Stimulated activated memory B cell treated with anti-CD40 and anti-IgM and Interleukin-4, amounts not matched to agents 10 μg/mL and 1 μg/mL and 100 μg/mL, for 72 hours (primary cell): Measurements from ENCODE around the gene CASP8AP2.
A peak's percentile ranks its signal among the peaks of the same experiment; 100 is the strongest.
"Not testable (repeated sequence)": the region's sequence is repeated elsewhere in the genome, so short reads cannot be mapped to it uniquely, and the experiment has no call there.

Experiments
- ATAC-seq: fragments of 150-1000 bp; cut with Tn5 transposase; 2 replicates; pipeline ENCODE4 v1.10.0; 2021
- H3K27ac Mint-ChIP-seq: one replicate; pipeline ENCODE4 v1.8.0; 2022; ENCODE audit warnings: mild to moderate bottlenecking, mixed read lengths
- H3K27me3 Mint-ChIP-seq: one replicate; pipeline ENCODE4 v1.8.0; 2022; ENCODE audit warnings: mixed read lengths
- H3K36me3 Mint-ChIP-seq: one replicate; pipeline ENCODE4 v1.8.0; 2022; ENCODE audit warnings: mixed read lengths
- H3K4me1 Mint-ChIP-seq: one replicate; pipeline ENCODE4 v1.8.0; 2022; ENCODE audit warnings: mixed read lengths
- H3K4me3 Mint-ChIP-seq: one replicate; pipeline ENCODE4 v1.8.0; 2022; ENCODE audit warnings: mild to moderate bottlenecking, moderate library complexity, mixed read lengths
- H3K9me3 Mint-ChIP-seq: one replicate; pipeline ENCODE4 v1.8.0; 2022; ENCODE audit warnings: mixed read lengths

Gene CASP8AP2

DNA sequence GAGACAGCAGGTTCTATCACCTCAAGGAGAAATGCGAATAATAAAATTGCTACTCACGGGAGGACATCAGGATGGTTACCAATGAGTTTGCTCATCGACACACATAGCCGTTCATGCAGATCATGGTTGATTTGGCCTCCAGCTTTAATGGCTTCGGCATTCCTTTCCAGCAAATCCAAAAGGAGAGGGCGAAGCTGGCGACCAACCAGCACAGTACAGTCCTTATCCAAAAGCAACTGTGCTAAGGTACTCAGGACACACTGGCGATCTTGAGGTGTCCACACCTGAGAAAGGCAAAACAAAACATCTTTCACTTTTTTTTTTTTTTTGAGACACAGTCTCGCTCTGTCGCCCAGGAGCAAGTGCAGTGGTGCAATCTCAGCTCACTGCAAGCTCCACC lies 26.4 kb upstream of the CASP8AP2 start:
- H3K4me1 Mint-ChIP-seq, result peaks cover 8% of the 10 kb centered on the region
- no peaks in the 10 kb centered on the region for H3K9me3 Mint-ChIP-seq
- no peak for ATAC-seq
- peak overlapping the region; percentile 35 for H3K27ac Mint-ChIP-seq
- no peak overlapping the region for H3K4me3 Mint-ChIP-seq
- H3K27me3 Mint-ChIP-seq, result no peaks in the 10 kb centered on the region
- H3K36me3 Mint-ChIP-seq, result peaks cover 36% of the 10 kb centered on the region

DNA sequence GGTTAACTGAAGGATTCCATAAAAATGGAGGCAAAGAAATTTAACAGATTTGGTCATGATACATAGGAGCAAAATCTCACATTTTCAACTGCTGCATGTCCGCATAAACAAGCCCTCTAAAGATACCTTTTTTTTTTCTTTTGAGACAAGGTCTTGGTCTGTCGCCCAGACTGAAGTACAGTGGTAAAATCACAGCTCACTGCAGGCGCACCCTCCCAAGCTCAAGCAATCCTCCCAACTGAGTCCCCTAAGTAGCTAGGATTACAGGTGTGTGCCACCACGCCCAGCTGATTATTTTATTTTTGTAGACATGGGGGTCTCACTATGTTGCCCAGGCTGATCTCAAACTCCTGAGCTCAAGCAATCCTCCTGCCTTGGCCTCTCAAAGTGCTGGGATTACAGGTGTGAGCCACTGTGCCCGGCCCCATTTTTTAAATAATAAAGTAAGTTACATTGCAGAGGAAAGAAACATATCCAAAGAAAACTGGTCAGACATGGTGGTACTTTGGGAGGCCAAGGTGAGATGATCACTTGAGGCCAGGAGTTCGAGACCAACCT lies 23.8 kb upstream of the CASP8AP2 start:
- Mint-ChIP-seq H3K4me3 (no peak overlapping the region), H3K27me3 (no peaks in the 10 kb centered on the region), H3K4me1 (peaks cover 8% of the 10 kb centered on the region), H3K36me3 (peaks cover 18% of the 10 kb centered on the region), H3K27ac (peak overlapping the region; percentile 35), H3K9me3 (no peaks in the 10 kb centered on the region)
- ATAC-seq, result no peak

DNA sequence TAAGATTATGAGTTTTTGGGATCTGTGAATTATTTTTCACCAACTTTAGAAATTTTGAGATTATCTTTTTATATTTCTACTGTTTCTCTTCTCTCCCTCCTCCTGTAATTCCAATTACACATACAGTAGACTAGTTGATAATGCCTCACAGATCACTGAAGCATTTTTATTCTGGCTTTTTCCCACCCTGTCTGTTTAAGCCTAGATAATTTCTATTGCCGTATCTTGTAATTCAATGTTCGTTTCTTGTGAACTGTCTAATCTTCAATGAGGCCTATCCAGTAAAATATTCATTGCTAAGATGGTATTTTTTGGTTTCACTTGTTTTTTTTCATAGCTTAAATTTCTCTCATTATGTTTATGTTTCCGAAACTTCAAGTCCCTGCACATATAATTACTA lies 22.1 kb upstream of the CASP8AP2 start:
- Mint-ChIP-seq H3K4me3 (no peak overlapping the region), H3K27me3 (no peaks in the 10 kb centered on the region), H3K4me1 (peaks cover 8% of the 10 kb centered on the region), H3K9me3 (no peaks in the 10 kb centered on the region), H3K36me3 (peaks cover 8% of the 10 kb centered on the region), H3K27ac (peak overlapping the region; percentile 20)
- no peak for ATAC-seq

DNA sequence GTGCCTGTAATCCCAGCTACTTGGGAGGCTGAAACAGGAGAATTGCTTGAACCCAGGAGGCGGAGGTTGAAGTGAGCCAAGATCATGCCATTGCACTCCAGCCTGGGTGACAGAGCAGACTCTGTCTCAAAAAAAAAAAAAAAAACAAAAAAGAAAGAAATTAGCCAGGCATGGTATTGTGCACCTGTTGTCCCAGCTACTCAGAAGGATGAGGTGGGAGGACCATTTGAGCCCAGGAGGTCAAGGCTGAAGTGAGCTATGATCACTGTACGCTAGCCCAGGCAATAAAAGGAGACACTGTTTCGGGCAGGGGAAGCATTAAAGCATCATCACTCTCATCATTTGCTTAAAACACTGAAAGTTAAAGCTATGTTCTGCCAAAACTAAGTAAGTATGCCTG lies 16.3 kb upstream of the CASP8AP2 start:
- H3K9me3 Mint-ChIP-seq, H3K27ac Mint-ChIP-seq, H3K27me3 Mint-ChIP-seq, H3K4me3 Mint-ChIP-seq, H3K36me3 Mint-ChIP-seq, ATAC-seq: not testable (repeated sequence)
- H3K4me1 Mint-ChIP-seq, result peaks cover 35% of the 10 kb centered on the region

DNA sequence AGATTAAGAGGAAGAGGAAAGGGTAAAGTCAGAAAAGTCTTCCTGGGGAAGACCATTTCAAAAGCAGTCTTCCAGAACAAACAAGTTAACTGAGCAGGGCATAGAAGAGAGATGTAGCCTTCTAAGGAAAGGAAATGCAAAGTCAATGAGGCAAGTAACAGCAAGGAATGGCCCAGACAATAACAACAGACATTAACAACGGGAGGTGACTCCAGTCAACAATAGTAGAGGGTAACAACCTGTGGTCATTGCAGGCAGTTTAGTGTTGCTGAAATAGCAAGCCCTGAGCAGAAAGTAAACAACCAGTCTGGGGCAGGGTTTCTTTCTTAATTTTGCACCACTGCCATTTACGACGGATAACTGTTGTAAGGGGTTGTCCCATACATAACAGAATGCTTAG lies 12.2 kb upstream of the CASP8AP2 start:
- Mint-ChIP-seq H3K4me1 (peaks cover 43% of the 10 kb centered on the region), H3K36me3 (no peaks in the 10 kb centered on the region), H3K27ac (peak overlapping the region; percentile 48), H3K27me3 (no peaks in the 10 kb centered on the region), H3K4me3 (peak overlapping the region; percentile 37), H3K9me3 (no peaks in the 10 kb centered on the region)
- no peak for ATAC-seq

DNA sequence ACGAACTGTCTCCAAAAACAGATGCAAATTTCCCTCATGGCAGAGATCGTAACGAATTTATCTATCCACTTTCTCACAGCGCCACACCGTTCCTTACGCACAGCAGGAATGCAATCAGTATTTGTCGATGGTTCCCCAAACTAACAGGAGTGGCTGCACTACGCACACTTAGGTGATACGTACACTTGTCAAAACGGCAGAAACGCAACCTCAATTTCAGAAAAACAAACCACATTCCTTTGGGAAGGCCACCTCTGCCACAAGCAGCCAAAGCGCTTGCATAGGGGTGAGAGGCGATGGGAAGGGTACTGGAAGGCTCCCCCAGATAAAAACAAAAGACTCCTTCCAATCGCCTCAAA lies 10.7 kb upstream of the CASP8AP2 start:
- peak overlapping the region; percentile 91 for H3K4me3 Mint-ChIP-seq

GRCh38 chr6:89819336-89820130 lies 10.1 kb upstream of the CASP8AP2 start, which contains the start of gene MDN1:
Gene MDN1 (minus strand): TSS chr6:89819794. CDS start chr6:89819607, 187 bp downstream.
- H3K27me3 Mint-ChIP-seq, result no peaks in the 10 kb centered on the region
- no peaks in the 10 kb centered on the region for H3K9me3 Mint-ChIP-seq
- H3K4me3 Mint-ChIP-seq, result peak within 1 kb of the TSS; percentile 91
- peak within 1 kb of the TSS; percentile 91 for H3K27ac Mint-ChIP-seq
- H3K4me1 Mint-ChIP-seq, result peaks cover 36% of the 10 kb centered on the region
- ATAC-seq, result peak; percentile 98
- H3K36me3 Mint-ChIP-seq, result no peaks in the 10 kb centered on the region

More for the DNA sequence above, 10.7 kb upstream of the CASP8AP2 start:
- peaks cover 42% of the 10 kb centered on the region for H3K4me1 Mint-ChIP-seq
- no peaks in the 10 kb centered on the region for H3K36me3 Mint-ChIP-seq
- no peaks in the 10 kb centered on the region for H3K27me3 Mint-ChIP-seq
- peak; percentile 55 for ATAC-seq
- peak overlapping the region; percentile 91 for H3K27ac Mint-ChIP-seq
- H3K9me3 Mint-ChIP-seq, result no peaks in the 10 kb centered on the region

GRCh38 chr6:89826029-89826528 lies 3.6 kb upstream of the CASP8AP2 start:
- no peak for ATAC-seq
- peaks cover 11% of the 10 kb centered on the region for H3K4me1 Mint-ChIP-seq
- H3K27me3 Mint-ChIP-seq, result no peaks in the 10 kb centered on the region
- no peak overlapping the region for H3K4me3 Mint-ChIP-seq
- H3K36me3 Mint-ChIP-seq, result no peaks in the 10 kb centered on the region
- H3K9me3 Mint-ChIP-seq, result no peaks in the 10 kb centered on the region
- no peak overlapping the region for H3K27ac Mint-ChIP-seq

GRCh38 chr6:89828475-89828987 lies 1.1 kb upstream of the CASP8AP2 start:
- peak overlapping the region; percentile 96 for H3K27ac Mint-ChIP-seq
- H3K27me3 Mint-ChIP-seq, ATAC-seq, H3K9me3 Mint-ChIP-seq: not testable (repeated sequence)
- H3K4me1 Mint-ChIP-seq, result peaks cover 25% of the 10 kb centered on the region
- H3K4me3 Mint-ChIP-seq, result peak overlapping the region; percentile 98
- peaks cover 23% of the 10 kb centered on the region for H3K36me3 Mint-ChIP-seq

DNA sequence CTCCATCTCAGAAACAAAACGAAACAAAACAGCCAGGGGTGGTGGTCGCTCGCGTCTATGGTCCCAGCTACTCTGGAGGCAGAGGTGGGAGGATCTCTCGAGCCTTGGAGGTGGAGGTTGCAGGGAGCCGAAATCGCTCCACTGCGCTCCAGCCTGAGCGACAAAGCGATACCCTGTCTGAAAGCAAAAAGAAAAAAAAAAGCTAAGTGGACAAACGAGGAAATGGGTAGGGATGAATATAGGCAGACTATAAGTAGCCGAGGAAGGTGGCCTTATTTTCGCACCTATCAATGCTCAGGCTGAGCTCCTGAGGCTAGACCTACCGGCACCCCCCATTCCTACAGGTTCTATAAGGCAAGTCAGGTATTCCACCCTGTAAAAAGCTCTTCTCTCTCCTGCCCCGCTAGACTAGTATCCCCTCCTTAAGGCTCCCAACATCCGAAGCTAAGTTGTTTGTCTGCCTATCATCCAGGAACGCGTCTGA lies 650 bp upstream of the CASP8AP2 start:
- peaks cover 23% of the 10 kb centered on the region for H3K36me3 Mint-ChIP-seq
- H3K9me3 Mint-ChIP-seq, result no peaks in the 10 kb centered on the region
- no peaks in the 10 kb centered on the region for H3K27me3 Mint-ChIP-seq
- peaks cover 26% of the 10 kb centered on the region for H3K4me1 Mint-ChIP-seq
- peak overlapping the region; percentile 96 for H3K27ac Mint-ChIP-seq
- peak overlapping the region; percentile 98 for H3K4me3 Mint-ChIP-seq
- ATAC-seq, result peak; percentile 48

- Mint-ChIP-seq H3K4me1 (peaks cover 36% of the 10 kb centered on the region), H3K27me3 (no peaks in the 10 kb centered on the region), H3K9me3 (no peaks in the 10 kb centered on the region), H3K4me3 (peak overlapping the region; percentile 98), H3K27ac (peak overlapping the region; percentile 96), H3K36me3 (peaks cover 24% of the 10 kb centered on the region)
- ATAC-seq, result no peak
Observed at GRCh38 chr6:89830170-89830809, 610 bp downstream of the CASP8AP2 start.

GRCh38 chr6:89834884-89835792 lies 5.5 kb downstream of the CASP8AP2 start:
- Mint-ChIP-seq H3K9me3 (no peaks in the 10 kb centered on the region), H3K27me3 (no peaks in the 10 kb centered on the region), H3K4me3 (peak overlapping the region; percentile 42), H3K36me3 (peaks cover 58% of the 10 kb centered on the region), H3K4me1 (peaks cover 58% of the 10 kb centered on the region), H3K27ac (peak overlapping the region; percentile 88)
- ATAC-seq, result peak; percentile 99

DNA sequence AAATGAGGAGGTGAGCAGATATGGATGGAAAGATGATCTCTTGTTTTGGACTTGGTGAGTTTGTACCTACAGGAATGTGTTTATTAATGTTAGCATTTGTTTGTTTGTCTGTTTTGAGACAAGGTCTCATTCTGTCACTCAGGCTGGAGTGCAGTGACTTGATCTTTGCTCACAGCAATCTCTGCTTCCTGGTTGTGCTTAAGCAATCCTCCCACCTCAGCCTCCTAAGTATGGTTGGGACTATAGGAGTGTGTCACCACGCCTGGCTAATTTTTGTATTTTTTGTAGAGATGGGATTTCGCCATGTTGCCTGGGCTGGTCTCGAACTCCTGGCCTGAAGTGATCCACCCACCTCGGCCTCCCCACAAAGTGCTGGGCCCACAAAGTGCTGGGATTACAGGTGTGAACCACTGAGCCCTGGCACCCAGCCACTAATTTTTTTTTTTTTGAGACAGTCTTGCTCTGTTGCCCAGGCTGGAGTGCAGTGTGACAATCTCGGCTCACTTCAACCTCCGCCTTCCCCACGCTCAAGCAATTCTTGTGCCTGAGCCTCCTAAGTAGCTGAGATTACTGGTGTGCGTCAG lies 7.1 kb downstream of the CASP8AP2 start:
- Mint-ChIP-seq H3K9me3 (no peaks in the 10 kb centered on the region), H3K27ac (peak overlapping the region; percentile 88), H3K4me3 (no peak overlapping the region), H3K4me1 (peaks cover 49% of the 10 kb centered on the region), H3K27me3 (no peaks in the 10 kb centered on the region), H3K36me3 (peaks cover 53% of the 10 kb centered on the region)
- no peak for ATAC-seq

DNA sequence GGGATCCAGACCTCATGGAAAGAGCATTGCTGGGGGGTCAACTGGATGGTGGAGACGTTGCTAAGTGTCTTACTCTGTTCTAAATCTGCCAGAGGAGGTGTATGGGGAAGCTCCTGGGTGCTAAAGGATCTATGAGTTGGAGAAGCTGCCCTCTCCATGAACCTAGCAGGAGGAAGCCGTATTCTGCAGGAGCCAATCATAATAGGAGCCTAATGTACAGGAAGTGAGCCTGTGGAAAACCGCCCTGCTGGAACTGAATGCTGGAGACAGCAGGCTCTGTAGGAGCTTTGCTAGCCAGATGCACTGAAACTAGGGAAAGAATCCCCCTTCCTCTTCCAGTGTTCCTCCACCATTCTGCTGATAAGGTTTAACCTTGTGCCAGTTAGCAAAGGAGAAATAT lies 10.9 kb downstream of the CASP8AP2 start:
- Mint-ChIP-seq H3K36me3 (peaks cover 39% of the 10 kb centered on the region), H3K27ac (no peak overlapping the region), H3K27me3 (no peaks in the 10 kb centered on the region), H3K4me1 (peaks cover 46% of the 10 kb centered on the region), H3K4me3 (no peak overlapping the region), H3K9me3 (no peaks in the 10 kb centered on the region)
- no peak for ATAC-seq
